Keratinocyte (primary cell): Measurements from ENCODE around the gene ADAP2.

Experiments used
- CTCF ChIP-seq, 3 experiments: IDR thresholded peaks in 1 of 3; conservative IDR thresholded peaks in 1 of 3; optimal IDR thresholded peaks in 1 of 3; 2 replicates in 2 of 3; 3 replicates in 1 of 3; pipeline versions ENCODE3 to v1.5.1; 2011; ENCODE audit warnings: low read length in 3 of 3, mild to moderate bottlenecking in 3 of 3, moderate library complexity in 2 of 3, control low read depth in 1 of 3, inconsistent platforms in 1 of 3; ENCODE audit not compliant: insufficient read depth in 2 of 3; ENCODE audit errors: extremely low read depth in 1 of 3
- EZH2 ChIP-seq: IDR thresholded peaks from one replicate; pipeline ENCODE4 v1.6.1; 2012; ENCODE audit warnings: inconsistent platforms, mild to moderate bottlenecking, low read length, moderate library complexity

- TF ChIP-seq CTCF (optimal IDR thresholded peaks at IDR 0.05 in 1 of 3, IDR thresholded peaks at IDR 0.05 in 1 of 3, conservative IDR thresholded peaks at IDR 0.05 in 1 of 3; ENCODE audit: extremely low read depth in 1 of 3, insufficient read depth in 2 of 3, low read length in 3 of 3) (peak in 1 of 3 experiments; percentile 85), EZH2 (no peak)
Measured at GRCh38 chr17:30969989-30970830, 48.5 kb downstream of the ADAP2 start.
